OCI-LY3 (cell line): ENCODE measurements around the gene SH3PXD2A.

Experiments
- H2AFZ ChIP-seq: fragments of 200-600, 300-600 bp; shearing (Covaris generic); 2 replicates; pipeline ENCODE4 v1.6.0; 2014; ENCODE audit warnings: antibody characterized with exemption, low read depth, low read length
- H3K27ac ChIP-seq: fragments of 200-600, 300-600 bp; sonication (generic); 2 replicates; pipeline ENCODE4 v1.5.1; 2014; ENCODE audit warnings: mild to moderate bottlenecking, low read length, moderate library complexity, mixed read lengths
- H3K27me3 ChIP-seq: fragments of 200-600, 300-600 bp; sonication (generic); 2 replicates; pipeline ENCODE4 v1.6.1; 2014; ENCODE audit warnings: low read depth, low read length, mixed read lengths
- H3K36me3 ChIP-seq: fragments of 200-600, 300-600 bp; sonication (generic); replicated peaks from 2 replicates; pipeline ENCODE3; 2014; ENCODE audit warnings: low read depth, low read length, mixed read lengths
- H3K4me1 ChIP-seq: fragments of 300-600, 200-600 bp; sonication (generic); 2 replicates; pipeline ENCODE4 v1.6.1; 2014; ENCODE audit warnings: low read length, mixed read lengths
- H3K4me2 ChIP-seq: fragments of 200-600, 300-600 bp; sonication (generic); 2 replicates; pipeline ENCODE4 v1.6.1; 2014; ENCODE audit warnings: low read length, mixed read lengths
- H3K4me3 ChIP-seq: fragments of 300-600, 200-600 bp; sonication (generic); 2 replicates; pipeline ENCODE4 v1.5.1; 2014; ENCODE audit warnings: antibody characterized with exemption, mild to moderate bottlenecking, low read length, moderate library complexity
- H3K79me2 ChIP-seq: fragments of 300-600, 200-600 bp; shearing (Covaris generic); 2 replicates; pipeline ENCODE4 v1.6.1; 2014; ENCODE audit warnings: mild to moderate bottlenecking, low read length, mixed read lengths
- H3K9ac ChIP-seq: fragments of 300-600, 200-600 bp; shearing (Covaris generic); 2 replicates; pipeline ENCODE4 v1.6.0; 2014; ENCODE audit warnings: mild to moderate bottlenecking, low read length, moderate library complexity
- H3K9me3 ChIP-seq: fragments of 200-600, 300-600 bp; shearing (Covaris generic); 2 replicates; pipeline ENCODE4 v1.6.1; 2014; ENCODE audit warnings: low read length, mixed read lengths; ENCODE audit not compliant: insufficient read depth
- H4K20me1 ChIP-seq: fragments of 200-600, 300-600 bp; sonication (generic); 2 replicates; pipeline ENCODE4 v1.6.1; 2016; ENCODE audit warnings: low read length, mixed read lengths; ENCODE audit not compliant: insufficient read depth
- EZH2phosphoT487 ChIP-seq: fragments of 200-600 bp; shearing (Covaris generic); IDR thresholded peaks from 2 replicates; pipeline ENCODE4 v1.6.1; 2018; ENCODE audit warnings: antibody characterized with exemption, mixed run types, low read depth
- TF ChIP-seq, protein P1 (sequence below): fragments of 200-600, 300-600 bp; sonication (generic); IDR thresholded peaks from 2 replicates; pipeline ENCODE4 v1.5.1; 2014; ENCODE audit warnings: antibody characterized with exemption, low read length, low read depth

SH3PXD2A gene

DNA sequence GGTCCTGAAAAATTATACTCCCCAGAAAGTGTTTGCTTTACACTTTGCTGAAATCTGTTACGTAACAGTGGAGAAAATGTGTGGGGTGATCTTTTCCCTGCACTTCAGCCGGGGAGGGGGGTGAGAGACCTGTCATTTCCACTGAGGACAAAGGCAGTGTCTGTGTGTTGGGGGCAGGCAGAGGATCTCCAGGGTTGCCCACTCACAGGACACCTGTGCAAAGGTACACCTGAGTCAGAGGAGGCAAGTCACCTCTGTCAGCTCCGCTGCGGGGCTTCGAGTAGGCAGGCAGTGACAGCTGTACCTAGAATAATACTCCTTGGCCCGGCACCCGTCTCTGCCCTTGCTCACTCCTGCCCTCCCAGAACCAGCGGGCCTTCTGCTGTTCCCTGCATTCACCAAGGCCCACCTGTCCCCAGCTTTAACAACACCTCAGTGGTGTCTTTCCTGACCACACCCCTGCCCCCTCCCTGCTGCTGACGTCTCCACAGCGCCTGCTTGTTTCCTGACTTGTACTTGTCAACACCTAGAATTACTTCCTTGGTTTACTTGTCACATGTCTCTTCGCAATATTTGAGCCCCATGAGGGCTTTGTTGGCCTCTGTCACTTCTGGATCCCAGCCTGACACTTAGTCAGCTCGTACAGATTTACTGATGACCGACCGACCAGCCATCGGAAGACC, 202.6 kb downstream of the SH3PXD2A start:
- no peaks in the 10 kb centered on the region for H3K79me2 ChIP-seq
- no peak for TF ChIP-seq EZH2phosphoT487
- TF ChIP-seq, protein P1, sequence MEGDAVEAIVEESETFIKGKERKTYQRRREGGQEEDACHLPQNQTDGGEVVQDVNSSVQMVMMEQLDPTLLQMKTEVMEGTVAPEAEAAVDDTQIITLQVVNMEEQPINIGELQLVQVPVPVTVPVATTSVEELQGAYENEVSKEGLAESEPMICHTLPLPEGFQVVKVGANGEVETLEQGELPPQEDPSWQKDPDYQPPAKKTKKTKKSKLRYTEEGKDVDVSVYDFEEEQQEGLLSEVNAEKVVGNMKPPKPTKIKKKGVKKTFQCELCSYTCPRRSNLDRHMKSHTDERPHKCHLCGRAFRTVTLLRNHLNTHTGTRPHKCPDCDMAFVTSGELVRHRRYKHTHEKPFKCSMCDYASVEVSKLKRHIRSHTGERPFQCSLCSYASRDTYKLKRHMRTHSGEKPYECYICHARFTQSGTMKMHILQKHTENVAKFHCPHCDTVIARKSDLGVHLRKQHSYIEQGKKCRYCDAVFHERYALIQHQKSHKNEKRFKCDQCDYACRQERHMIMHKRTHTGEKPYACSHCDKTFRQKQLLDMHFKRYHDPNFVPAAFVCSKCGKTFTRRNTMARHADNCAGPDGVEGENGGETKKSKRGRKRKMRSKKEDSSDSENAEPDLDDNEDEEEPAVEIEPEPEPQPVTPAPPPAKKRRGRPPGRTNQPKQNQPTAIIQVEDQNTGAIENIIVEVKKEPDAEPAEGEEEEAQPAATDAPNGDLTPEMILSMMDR: no peak
- no peak overlapping the region for H3K27ac ChIP-seq
- H3K9me3 ChIP-seq: no peaks in the 10 kb centered on the region
- peaks cover 10% of the 10 kb centered on the region for H3K36me3 ChIP-seq
- no peak overlapping the region for H3K4me2 ChIP-seq
- H3K4me1 ChIP-seq: no peaks in the 10 kb centered on the region
- no peak overlapping the region for H3K9ac ChIP-seq
- H3K27me3 ChIP-seq: no peaks in the 10 kb centered on the region
- H4K20me1 ChIP-seq: peaks cover 18% of the 10 kb centered on the region
- no peak overlapping the region for H3K4me3 ChIP-seq
- no peak overlapping the region for H2AFZ ChIP-seq

DNA sequence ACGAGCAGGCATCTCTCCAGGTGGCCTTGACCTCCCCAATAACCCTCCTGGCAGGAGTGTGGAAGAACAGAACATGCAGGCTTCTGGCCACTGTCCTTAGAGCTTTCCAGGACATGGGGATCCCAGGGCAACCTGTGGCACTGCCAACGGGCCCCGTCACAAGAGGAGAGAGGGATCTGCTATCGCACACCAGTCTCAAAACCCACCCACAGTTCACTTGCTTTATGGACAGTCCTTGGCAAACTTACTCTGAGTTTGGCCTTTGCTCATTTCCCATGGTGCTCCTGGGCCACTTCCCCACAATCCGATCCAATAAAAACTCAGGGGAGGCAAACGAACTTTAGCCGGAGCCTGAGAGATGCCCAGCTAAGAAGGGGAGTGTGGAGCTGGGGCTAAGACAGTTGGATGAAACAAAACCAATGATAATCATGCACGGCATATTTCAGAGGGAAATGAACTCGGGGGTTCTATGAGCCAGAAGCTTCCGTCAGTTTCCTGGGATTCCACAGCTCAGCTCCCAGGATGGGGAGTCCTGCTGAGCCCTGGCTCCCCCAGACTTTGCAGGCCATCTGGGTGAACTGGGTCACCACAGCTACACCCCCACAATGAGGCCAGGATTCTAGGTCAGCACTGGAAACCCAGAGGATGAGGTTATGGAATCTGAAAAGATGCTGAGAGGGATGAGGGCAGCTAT, 203.4 kb downstream of the SH3PXD2A start:
- Histone ChIP-seq H3K4me2 (no peak overlapping the region), H4K20me1 (peaks cover 18% of the 10 kb centered on the region), H3K36me3 (peaks cover 2% of the 10 kb centered on the region), H2AFZ (no peak overlapping the region), H3K79me2 (no peaks in the 10 kb centered on the region), H3K4me1 (no peaks in the 10 kb centered on the region), H3K4me3 (no peak overlapping the region), H3K9me3 (no peaks in the 10 kb centered on the region), H3K9ac (no peak overlapping the region), H3K27me3 (no peaks in the 10 kb centered on the region), H3K27ac (no peak overlapping the region)
- TF ChIP-seq, protein P1: no peak
- no peak for TF ChIP-seq EZH2phosphoT487

DNA sequence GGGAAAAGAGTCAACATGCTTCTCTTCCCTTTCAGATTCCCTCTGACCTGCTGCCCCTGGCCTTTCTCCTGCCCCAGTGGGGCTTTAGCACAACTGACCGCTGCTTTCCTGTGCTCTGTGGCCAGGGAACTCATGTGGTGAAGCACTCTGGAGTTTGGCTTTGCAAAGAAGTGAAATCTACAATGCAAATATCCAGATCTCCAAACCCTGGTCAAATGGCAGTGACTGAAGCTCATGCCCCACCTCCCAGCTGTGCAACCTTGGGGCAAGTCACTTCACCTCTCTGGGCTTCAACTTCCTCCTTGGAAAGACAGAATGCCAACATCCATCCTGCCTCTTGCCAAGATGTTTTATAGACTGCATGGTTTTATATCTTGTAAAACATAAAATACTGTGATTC, 204.0 kb downstream of the SH3PXD2A start:
- no peaks in the 10 kb centered on the region for H3K9me3 ChIP-seq
- no peaks in the 10 kb centered on the region for H3K36me3 ChIP-seq
- H3K4me2 ChIP-seq: no peak overlapping the region
- H3K27ac ChIP-seq: no peak overlapping the region
- no peaks in the 10 kb centered on the region for H3K79me2 ChIP-seq
- no peak overlapping the region for H3K9ac ChIP-seq
- TF ChIP-seq, protein P1: no peak
- no peak for TF ChIP-seq EZH2phosphoT487
- no peaks in the 10 kb centered on the region for H3K27me3 ChIP-seq
- H4K20me1 ChIP-seq: peaks cover 21% of the 10 kb centered on the region
- no peak overlapping the region for H2AFZ ChIP-seq
- no peak overlapping the region for H3K4me3 ChIP-seq
- H3K4me1 ChIP-seq: no peaks in the 10 kb centered on the region

DNA sequence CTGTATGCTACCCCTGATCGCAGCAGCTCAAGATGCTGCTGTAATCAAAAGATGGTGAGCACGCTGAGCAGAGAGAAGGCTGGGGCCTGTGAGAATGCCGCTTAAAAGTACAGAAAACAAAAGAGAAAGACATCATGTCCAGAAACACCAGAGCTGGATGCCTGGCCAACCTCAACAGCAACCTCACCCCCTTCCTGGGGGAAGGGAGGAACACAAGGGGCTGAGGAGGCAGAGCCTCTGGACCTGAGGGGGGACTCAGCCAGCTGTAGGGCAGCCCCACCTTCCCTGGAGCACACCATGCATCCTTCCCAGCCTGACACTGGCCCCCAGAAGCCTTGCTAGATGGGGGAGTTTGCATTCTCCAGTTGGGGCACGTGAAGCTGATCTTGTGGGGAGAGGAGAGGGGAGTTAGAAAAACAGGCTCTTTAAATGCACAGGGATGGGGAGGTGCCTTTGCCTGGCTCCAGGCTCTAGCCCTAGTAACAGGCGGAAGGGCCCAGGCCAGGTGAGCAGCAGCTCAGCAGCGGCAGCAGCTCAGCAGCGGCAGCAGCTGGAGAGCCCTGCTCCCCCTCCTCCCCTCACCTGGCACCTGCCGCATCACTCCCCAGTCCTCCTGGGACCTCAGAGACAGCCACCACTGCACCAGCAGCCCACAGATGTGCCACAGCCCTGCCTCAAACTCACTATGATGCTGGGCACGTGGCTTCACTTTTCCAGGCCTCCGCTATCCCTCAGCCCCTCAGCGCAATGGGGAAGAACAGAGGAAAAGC, 205.5 kb downstream of the SH3PXD2A start:
- no peak for TF ChIP-seq EZH2phosphoT487
- TF ChIP-seq, protein P1: no peak
- Histone ChIP-seq H3K79me2 (no peaks in the 10 kb centered on the region), H2AFZ (no peak overlapping the region), H3K4me2 (no peak overlapping the region), H4K20me1 (peaks cover 23% of the 10 kb centered on the region), H3K27me3 (no peaks in the 10 kb centered on the region), H3K27ac (no peak overlapping the region), H3K4me1 (no peaks in the 10 kb centered on the region), H3K4me3 (no peak overlapping the region), H3K9ac (no peak overlapping the region), H3K36me3 (no peaks in the 10 kb centered on the region), H3K9me3 (no peaks in the 10 kb centered on the region)
